ENCODE data around the gene TP53I13. TPM values are rescaled to one million over a fixed set of nuclear protein-coding genes. Genes with fewer than 3 reads are reported as not detected.

Gene TP53I13
- total RNA-seq, 2 experiments from 2014 or later: 54.2 to 55.3 TPM

- H3K27me3 Mint-ChIP-seq: no peaks in the 10 kb centered on the region
- intact Hi-C loops (cut with micrococcal nuclease): no loop called here
- no peak overlapping the region for H3K4me3 Mint-ChIP-seq
- POLR2A ChIA-PET: no interaction called here
- no peak for DNase-seq
- CTCF ChIA-PET: interaction anchor here (1.3 to 6.9 kb wide), 4 partner anchors 8 to 42 kb away, joined by 7 to 62 read pairs (median 10); partner anchors contain the start of genes ABHD15, ANKRD13B and TP53I13
- H3K36me3 Mint-ChIP-seq: peaks cover 20% of the 10 kb centered on the region
- peaks cover 16% of the 10 kb centered on the region for H3K4me1 Mint-ChIP-seq (ENCODE audit: low read depth)
- no peaks in the 10 kb centered on the region for H3K9me3 Mint-ChIP-seq
- no peak overlapping the region for H3K27ac Mint-ChIP-seq
These were observed 7.2 kb downstream of the TP53I13 start for GRCh38 chr17:29575511-29576213.

- DNase-seq: no peak
- ChIA-PET POLR2A (interaction anchor here (1.2 kb wide), 2 partner anchors 9 to 11 kb away, joined by 3 read pairs; no protein-coding TSS in a partner anchor), CTCF (interaction anchor here (0.9 to 6.9 kb wide), 5 partner anchors 9 to 42 kb away, joined by 3 to 62 read pairs (median 7); partner anchors contain the start of genes ABHD15, ANKRD13B and TP53I13)
- H3K27ac Mint-ChIP-seq: no peak overlapping the region
- no peak overlapping the region for H3K4me3 Mint-ChIP-seq
- H3K27me3 Mint-ChIP-seq: no peaks in the 10 kb centered on the region
- H3K4me1 Mint-ChIP-seq (ENCODE audit: low read depth): peaks cover 11% of the 10 kb centered on the region
- H3K9me3 Mint-ChIP-seq: no peaks in the 10 kb centered on the region
- H3K36me3 Mint-ChIP-seq: peaks cover 20% of the 10 kb centered on the region
- intact Hi-C loops (cut with micrococcal nuclease): no loop called here
These were observed 7.9 kb downstream of the TP53I13 start for GRCh38 chr17:29576214-29577000.

- ChIA-PET POLR2A (interaction anchor here (1.2 kb wide), 2 partner anchors 8 to 11 kb away, joined by 3 read pairs; no protein-coding TSS in a partner anchor), CTCF (interaction anchor here (0.9 to 6.9 kb wide), 5 partner anchors 10 to 41 kb away, joined by 3 to 62 read pairs (median 7); partner anchors contain the start of genes ABHD15, ANKRD13B and TP53I13)
- H3K9me3 Mint-ChIP-seq: no peaks in the 10 kb centered on the region
- no peaks in the 10 kb centered on the region for H3K27me3 Mint-ChIP-seq
- peaks cover 20% of the 10 kb centered on the region for H3K36me3 Mint-ChIP-seq
- no peak overlapping the region for H3K4me3 Mint-ChIP-seq
- DNase-seq: no peak
- no peak overlapping the region for H3K27ac Mint-ChIP-seq
- peaks cover 11% of the 10 kb centered on the region for H3K4me1 Mint-ChIP-seq (ENCODE audit: low read depth)
- intact Hi-C loops (cut with micrococcal nuclease): no loop called here
These were observed 8.5 kb downstream of the TP53I13 start for GRCh38 chr17:29577001-29577370.

- POLR2A ChIA-PET: interaction anchor here (1.2 to 1.5 kb wide), 3 partner anchors 8 to 10 kb away, joined by 3 read pairs; no protein-coding TSS in a partner anchor
- peaks cover 24% of the 10 kb centered on the region for H3K36me3 Mint-ChIP-seq
- intact Hi-C loops (cut with micrococcal nuclease): no loop called here
These were observed 9.1 kb downstream of the TP53I13 start for GRCh38 chr17:29577385-29578211.

GRCh38 chr17:29578626-29579485 is 10.4 kb downstream of the TP53I13 start:
- Mint-ChIP-seq H3K27me3 (no peaks in the 10 kb centered on the region), H3K9me3 (no peaks in the 10 kb centered on the region), H3K4me1 (ENCODE audit: low read depth) (peaks cover 5% of the 10 kb centered on the region), H3K27ac (no peak overlapping the region), H3K4me3 (no peak overlapping the region), H3K36me3 (peaks cover 21% of the 10 kb centered on the region)
- CTCF ChIA-PET: interaction anchor here (0.7 to 6.9 kb wide), 10 partner anchors 9 to 420 kb away, joined by 3 to 98 read pairs (median 5); partner anchors contain the start of gene ANKRD13B
- intact Hi-C loops (cut with micrococcal nuclease): no loop called here
- POLR2A ChIA-PET: interaction anchor here (1.5 kb wide), 1 partner anchor 9 kb away, joined by 3 read pairs; no protein-coding TSS in a partner anchor
- DNase-seq: no peak

More at GRCh38 chr17:29577385-29578211, 9.1 kb downstream of the TP53I13 start:
- Mint-ChIP-seq H3K9me3 (no peaks in the 10 kb centered on the region), H3K27ac (no peak overlapping the region), H3K4me1 (ENCODE audit: low read depth) (peaks cover 11% of the 10 kb centered on the region), H3K27me3 (no peaks in the 10 kb centered on the region), H3K4me3 (no peak overlapping the region)
- CTCF ChIA-PET: interaction anchor here (0.9 to 6.9 kb wide), 3 partner anchors 11 to 40 kb away, joined by 4 to 62 read pairs (median 8); partner anchors contain the start of gene ANKRD13B
- no peak for DNase-seq

GRCh38 chr17:29579866-29580771 is 11.6 kb downstream of the TP53I13 start:
- Mint-ChIP-seq H3K27ac (peak overlapping the region; percentile 47), H3K4me1 (ENCODE audit: low read depth) (peaks cover 12% of the 10 kb centered on the region), H3K36me3 (peaks cover 19% of the 10 kb centered on the region), H3K9me3 (no peaks in the 10 kb centered on the region), H3K4me3 (no peak overlapping the region), H3K27me3 (no peaks in the 10 kb centered on the region)
- intact Hi-C loops (cut with micrococcal nuclease): loop anchor here (1.0 to 10.0 kb wide), 6 partner anchors 11 to 355 kb away; partner anchors contain the start of genes SSH2 and TP53I13
- DNase-seq: peak; percentile 94
- CTCF ChIA-PET: interaction anchor here (0.7 to 6.9 kb wide), 14 partner anchors 8 to 441 kb away, joined by 3 to 98 read pairs (median 5); partner anchors contain the start of gene ANKRD13B
- POLR2A ChIA-PET: interaction anchor here (0.6 to 1.0 kb wide), 3 partner anchors 33 to 162 kb away, joined by 3 to 5 read pairs (median 4); no protein-coding TSS in a partner anchor

GRCh38 chr17:29581583-29582253 is 13.2 kb downstream of the TP53I13 start:
- Mint-ChIP-seq H3K36me3 (peaks cover 11% of the 10 kb centered on the region), H3K4me1 (ENCODE audit: low read depth) (peaks cover 28% of the 10 kb centered on the region), H3K27ac (no peak overlapping the region), H3K9me3 (no peaks in the 10 kb centered on the region), H3K27me3 (no peaks in the 10 kb centered on the region), H3K4me3 (no peak overlapping the region)
- intact Hi-C loops (cut with micrococcal nuclease): loop anchor here (10.0 kb wide), 1 partner anchor 353 kb away; the partner anchor contains the start of gene SSH2
- POLR2A ChIA-PET: interaction anchor here (0.7 to 1.0 kb wide), 3 partner anchors 9 to 36 kb away, joined by 3 to 5 read pairs (median 3); no protein-coding TSS in a partner anchor
- no peak for DNase-seq
- CTCF ChIA-PET: interaction anchor here (0.9 to 6.9 kb wide), 8 partner anchors 10 to 439 kb away, joined by 3 to 98 read pairs (median 4); partner anchors contain the start of gene ANKRD13B

GRCh38 chr17:29582254-29582765 is 13.8 kb downstream of the TP53I13 start:
- H3K36me3 Mint-ChIP-seq: peaks cover 11% of the 10 kb centered on the region
- ChIA-PET CTCF (interaction anchor here (1.0 to 6.9 kb wide), 7 partner anchors 9 to 213 kb away, joined by 3 to 98 read pairs (median 3); partner anchors contain the start of gene ANKRD13B), POLR2A (interaction anchor here (0.7 to 1.5 kb wide), 3 partner anchors 11 to 34 kb away, joined by 3 to 5 read pairs (median 4); partner anchors contain the start of gene ANKRD13B)
- H3K27me3 Mint-ChIP-seq: no peaks in the 10 kb centered on the region
- no peak overlapping the region for H3K4me3 Mint-ChIP-seq
- no peak overlapping the region for H3K27ac Mint-ChIP-seq
- peaks cover 34% of the 10 kb centered on the region for H3K4me1 Mint-ChIP-seq (ENCODE audit: low read depth)
- DNase-seq: no peak
- H3K9me3 Mint-ChIP-seq: no peaks in the 10 kb centered on the region
- intact Hi-C loops (cut with micrococcal nuclease): loop anchor here (10.0 kb wide), 1 partner anchor 352 kb away; the partner anchor contains the start of gene SSH2

GRCh38 chr17:29582772-29583171 is 14.3 kb downstream of the TP53I13 start:
- CTCF ChIA-PET: interaction anchor here (1.0 to 6.7 kb wide), 4 partner anchors 9 to 213 kb away, joined by 3 to 98 read pairs (median 7); partner anchors contain the start of gene ANKRD13B
- intact Hi-C loops (cut with micrococcal nuclease): loop anchor here (10.0 kb wide), 1 partner anchor 352 kb away; the partner anchor contains the start of gene SSH2
- peaks cover 11% of the 10 kb centered on the region for H3K36me3 Mint-ChIP-seq
- H3K27me3 Mint-ChIP-seq: no peaks in the 10 kb centered on the region
- H3K4me1 Mint-ChIP-seq (ENCODE audit: low read depth): peaks cover 39% of the 10 kb centered on the region
- DNase-seq: no peak
- no peak overlapping the region for H3K27ac Mint-ChIP-seq
- H3K4me3 Mint-ChIP-seq: no peak overlapping the region
- POLR2A ChIA-PET: interaction anchor here (1.2 to 1.5 kb wide), 2 partner anchors 10 to 34 kb away, joined by 4 to 5 read pairs; partner anchors contain the start of gene ANKRD13B
- H3K9me3 Mint-ChIP-seq: no peaks in the 10 kb centered on the region

Data from activated CD4-positive, alpha-beta memory T cell treated with anti-CD3 and anti-CD28 coated beads for 36 hours (primary cell).